Right lobe of liver (tissue), 4 donors: ENCODE measurements around the gene NME3.

ENCODE experiments used
- POLR2A ChIP-seq: fragments of 450-650 bp; IDR thresholded peaks from one replicate; pipeline ENCODE4 v1.6.1; 2017; ENCODE audit warnings: antibody characterized with exemption, mild to moderate bottlenecking
- TF ChIP-seq, protein P1 (sequence below), 4 donors: fragments of 200-600 bp in 3 of 4; fragments of 450-650 bp in 1 of 4; IDR thresholded peaks; one replicate each; pipeline versions ENCODE4 v1.5.1 to v1.8.0; 2016 to 2022; ENCODE audit warnings: antibody characterized with exemption in 4 of 4, mild to moderate bottlenecking in 2 of 4
- donor health status: DM: no; HTN: no; CAD: no.
- donor health status: DM: no; HTN: no; CAD: no.
- donor health status: DM: no; HTN: yes; CAD: no.

DNA sequence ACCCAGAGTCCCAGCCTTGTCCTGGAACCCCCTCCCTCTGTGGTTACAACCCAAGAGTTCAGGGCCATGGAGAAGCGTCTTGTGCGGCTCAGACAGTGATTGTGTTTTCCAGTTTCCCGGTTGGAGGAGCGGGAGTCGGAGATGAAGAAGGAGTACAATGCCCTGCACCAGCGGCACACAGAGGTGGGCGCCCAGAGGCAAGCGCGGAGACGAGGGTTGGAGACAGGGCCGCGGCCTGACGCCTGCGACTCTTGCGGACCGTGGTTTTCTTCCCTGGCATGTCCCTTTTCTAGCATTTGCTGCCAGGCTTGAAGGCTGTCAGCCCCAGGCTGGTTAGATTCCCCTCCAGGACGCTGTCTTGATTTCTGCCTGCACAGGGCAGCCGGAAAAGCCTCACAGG is 42.3 kb downstream of the NME3 start:
- no peak for TF ChIP-seq POLR2A
- TF ChIP-seq, protein P1, sequence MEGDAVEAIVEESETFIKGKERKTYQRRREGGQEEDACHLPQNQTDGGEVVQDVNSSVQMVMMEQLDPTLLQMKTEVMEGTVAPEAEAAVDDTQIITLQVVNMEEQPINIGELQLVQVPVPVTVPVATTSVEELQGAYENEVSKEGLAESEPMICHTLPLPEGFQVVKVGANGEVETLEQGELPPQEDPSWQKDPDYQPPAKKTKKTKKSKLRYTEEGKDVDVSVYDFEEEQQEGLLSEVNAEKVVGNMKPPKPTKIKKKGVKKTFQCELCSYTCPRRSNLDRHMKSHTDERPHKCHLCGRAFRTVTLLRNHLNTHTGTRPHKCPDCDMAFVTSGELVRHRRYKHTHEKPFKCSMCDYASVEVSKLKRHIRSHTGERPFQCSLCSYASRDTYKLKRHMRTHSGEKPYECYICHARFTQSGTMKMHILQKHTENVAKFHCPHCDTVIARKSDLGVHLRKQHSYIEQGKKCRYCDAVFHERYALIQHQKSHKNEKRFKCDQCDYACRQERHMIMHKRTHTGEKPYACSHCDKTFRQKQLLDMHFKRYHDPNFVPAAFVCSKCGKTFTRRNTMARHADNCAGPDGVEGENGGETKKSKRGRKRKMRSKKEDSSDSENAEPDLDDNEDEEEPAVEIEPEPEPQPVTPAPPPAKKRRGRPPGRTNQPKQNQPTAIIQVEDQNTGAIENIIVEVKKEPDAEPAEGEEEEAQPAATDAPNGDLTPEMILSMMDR (IDR thresholded peaks at IDR 0.05): no peak
